H7 (cell line): ENCODE data around the gene SLIT1. TPM values are rescaled to one million over a fixed set of nuclear protein-coding genes. Genes with fewer than 3 reads are reported as not detected.
A peak's percentile ranks its signal among the peaks of the same experiment; 100 is the strongest.

Experiments
- DNase-seq: peaks from one replicate; pipeline ENCODE4 v3.0.0; 2012
- H3K27me3 ChIP-seq: 2 replicates; pipeline ENCODE4 v1.6.0; 2011; ENCODE audit warnings: mild to moderate bottlenecking, low read length; ENCODE audit not compliant: control insufficient read depth, insufficient read depth
- H3K36me3 ChIP-seq: replicated peaks from 2 replicates; pipeline ENCODE4 v1.5.1; 2011; ENCODE audit warnings: low read length; ENCODE audit not compliant: control insufficient read depth, insufficient read depth
- H3K4me3 ChIP-seq: 2 replicates; pipeline ENCODE4 v1.5.1; 2011; ENCODE audit warnings: low read depth, mild to moderate bottlenecking, control low read depth, low read length, moderate library complexity; ENCODE audit not compliant: insufficient read depth
- total RNA-seq: library from RNA; depleted of rRNA; stranded (reverse); fragments of >200 nt; shearing (Covaris generic); gene quantifications from 2 replicates; pipeline ENCODE4 v1.2.3, GENCODE V29; 2014

Gene SLIT1
- total RNA-seq, 1 experiment from 2014 or later: 0.28 TPM

GRCh38 chr10:97018251-97019212 lies 167.2 kb downstream of the SLIT1 start:
- H3K27me3 ChIP-seq: no peaks in the 10 kb centered on the region
- DNase-seq: peak; percentile 43
- H3K36me3 ChIP-seq: no peaks in the 10 kb centered on the region
- H3K4me3 ChIP-seq: no peak overlapping the region

DNA sequence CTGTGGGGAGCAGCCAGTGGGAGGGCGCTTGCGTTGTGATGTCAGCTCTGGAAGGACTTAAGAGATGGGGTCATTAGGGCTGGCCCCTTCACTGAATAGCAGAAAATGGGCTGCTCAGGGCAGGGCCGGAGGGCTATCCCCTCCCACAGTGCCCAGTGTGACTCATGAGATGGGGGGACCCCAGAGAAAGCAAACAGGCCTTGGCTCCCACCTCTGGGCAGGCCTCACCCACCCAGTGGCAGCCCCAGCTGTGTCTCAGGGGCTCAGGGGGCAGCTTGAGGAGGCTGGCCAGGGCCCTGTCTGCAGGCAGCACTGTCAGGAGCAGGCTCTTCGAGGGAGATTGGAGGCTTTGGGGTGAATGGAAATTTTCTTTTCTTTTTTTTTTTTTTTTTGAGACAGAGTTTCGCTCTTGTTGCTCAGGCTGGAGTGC lies 168.3 kb downstream of the SLIT1 start:
- DNase-seq: peak; percentile 59
- no peaks in the 10 kb centered on the region for H3K36me3 ChIP-seq
- H3K4me3 ChIP-seq: no peak overlapping the region
- no peaks in the 10 kb centered on the region for H3K27me3 ChIP-seq

GRCh38 chr10:97016728-97017473 lies 168.9 kb downstream of the SLIT1 start:
- Histone ChIP-seq H3K4me3 (no peak overlapping the region), H3K36me3 (no peaks in the 10 kb centered on the region), H3K27me3 (no peaks in the 10 kb centered on the region)
- DNase-seq: peak; percentile 46

DNA sequence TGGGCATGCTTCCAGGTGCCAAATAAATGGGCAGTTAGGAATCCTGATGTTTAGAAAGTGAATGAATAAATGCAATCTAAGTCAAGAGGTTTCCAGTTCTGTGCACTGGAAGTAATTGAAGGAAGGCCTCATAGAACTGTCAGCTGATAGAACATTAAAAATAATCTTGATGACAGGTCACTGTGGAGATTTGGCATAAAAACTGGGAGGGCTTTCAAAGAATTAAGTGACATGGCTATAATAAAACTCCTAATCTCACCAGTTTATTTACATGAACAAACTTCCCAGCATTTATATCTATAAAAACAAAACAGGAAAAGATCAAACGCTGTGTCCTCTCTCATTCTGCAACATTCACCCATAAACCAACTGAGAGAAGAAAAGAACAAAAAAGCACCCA lies 170.5 kb downstream of the SLIT1 start:
- no peak for DNase-seq
- H3K36me3 ChIP-seq: no peaks in the 10 kb centered on the region
- no peak overlapping the region for H3K4me3 ChIP-seq
- H3K27me3 ChIP-seq: no peaks in the 10 kb centered on the region

DNA sequence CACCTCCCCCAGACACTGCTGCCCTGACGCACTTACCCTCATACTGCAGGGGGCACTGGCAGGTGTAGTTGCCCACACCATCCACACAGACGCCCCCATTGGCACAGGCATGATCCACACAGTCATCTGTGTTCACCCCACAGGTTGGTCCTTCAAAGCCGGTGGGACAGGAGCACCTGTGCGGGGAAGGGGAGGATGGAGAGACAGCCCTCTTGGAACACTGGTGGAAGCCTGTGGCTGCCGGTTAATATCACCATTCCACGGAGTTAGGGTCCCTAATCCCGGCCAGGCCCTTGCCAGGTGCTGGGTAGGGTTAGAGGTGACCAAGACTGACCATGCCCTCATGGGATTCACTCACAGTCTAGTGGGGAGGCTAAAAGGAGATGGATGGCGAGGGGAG lies 171.8 kb downstream of the SLIT1 start:
- Histone ChIP-seq H3K4me3 (no peak overlapping the region), H3K36me3 (no peaks in the 10 kb centered on the region), H3K27me3 (no peaks in the 10 kb centered on the region)
- peak; percentile 46 for DNase-seq

DNA sequence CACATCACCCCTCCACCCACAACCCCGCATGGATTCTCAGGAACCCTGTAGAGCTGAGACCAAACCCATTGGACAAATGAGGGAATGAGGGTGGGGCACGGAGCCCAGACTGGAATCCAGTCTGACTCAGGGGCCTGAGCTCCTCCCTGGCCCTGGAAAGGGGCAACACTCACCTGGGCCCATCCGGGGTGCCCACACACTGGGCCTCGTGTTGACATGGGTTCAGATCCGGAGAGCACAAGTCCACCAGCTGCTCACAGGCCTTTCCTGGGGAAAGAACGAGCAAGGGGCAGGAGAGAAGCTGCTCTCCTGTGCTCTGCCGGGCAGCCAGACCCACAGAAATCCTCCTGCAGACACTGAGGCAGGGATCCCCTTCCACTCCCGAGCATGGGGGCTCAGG lies 172.2 kb downstream of the SLIT1 start:
- DNase-seq: peak; percentile 36
- Histone ChIP-seq H3K27me3 (no peaks in the 10 kb centered on the region), H3K36me3 (no peaks in the 10 kb centered on the region), H3K4me3 (no peak overlapping the region)

DNA sequence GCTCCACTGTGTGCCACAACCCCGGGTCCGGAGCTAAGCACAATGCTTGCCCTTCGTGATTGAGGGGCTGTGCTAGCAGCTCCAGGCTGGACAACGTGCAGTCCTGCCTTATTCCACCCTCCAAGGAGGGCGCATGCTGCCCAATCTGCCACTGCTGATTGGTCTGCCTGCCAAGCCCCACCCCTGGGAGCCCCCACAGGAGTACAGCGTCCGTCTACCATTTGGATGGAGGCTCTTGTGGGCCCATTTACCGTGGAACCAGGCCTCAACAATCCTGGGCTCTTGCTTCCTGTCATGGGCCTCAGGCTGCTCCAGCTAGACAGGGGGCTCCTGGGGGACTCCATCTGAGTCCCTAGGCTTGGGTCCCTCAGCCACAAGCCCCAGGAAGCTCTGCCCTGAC lies 173.3 kb downstream of the SLIT1 start:
- H3K4me3 ChIP-seq: no peak overlapping the region
- no peaks in the 10 kb centered on the region for H3K36me3 ChIP-seq
- no peaks in the 10 kb centered on the region for H3K27me3 ChIP-seq
- DNase-seq: peak; percentile 51

DNA sequence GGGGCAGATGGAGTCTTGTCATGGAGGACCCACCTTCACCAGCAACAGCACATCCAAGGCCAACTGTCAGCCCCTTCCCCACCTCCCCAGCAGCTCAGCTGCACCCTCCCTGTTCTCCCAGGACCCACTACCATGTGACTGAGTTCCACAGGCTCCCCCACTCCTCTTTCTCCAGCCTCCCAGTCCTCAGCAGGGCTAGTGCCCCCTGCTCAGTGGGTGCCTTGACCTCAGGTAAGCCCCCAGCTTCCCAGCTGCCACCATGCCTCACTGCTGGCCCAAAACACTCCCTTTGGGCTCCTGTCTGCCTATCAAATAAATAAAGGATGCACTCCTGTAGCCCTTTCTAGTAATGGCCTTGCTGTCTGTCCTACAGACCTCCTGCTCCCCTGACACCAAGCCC lies 174.4 kb downstream of the SLIT1 start:
- H3K27me3 ChIP-seq: no peaks in the 10 kb centered on the region

DNA sequence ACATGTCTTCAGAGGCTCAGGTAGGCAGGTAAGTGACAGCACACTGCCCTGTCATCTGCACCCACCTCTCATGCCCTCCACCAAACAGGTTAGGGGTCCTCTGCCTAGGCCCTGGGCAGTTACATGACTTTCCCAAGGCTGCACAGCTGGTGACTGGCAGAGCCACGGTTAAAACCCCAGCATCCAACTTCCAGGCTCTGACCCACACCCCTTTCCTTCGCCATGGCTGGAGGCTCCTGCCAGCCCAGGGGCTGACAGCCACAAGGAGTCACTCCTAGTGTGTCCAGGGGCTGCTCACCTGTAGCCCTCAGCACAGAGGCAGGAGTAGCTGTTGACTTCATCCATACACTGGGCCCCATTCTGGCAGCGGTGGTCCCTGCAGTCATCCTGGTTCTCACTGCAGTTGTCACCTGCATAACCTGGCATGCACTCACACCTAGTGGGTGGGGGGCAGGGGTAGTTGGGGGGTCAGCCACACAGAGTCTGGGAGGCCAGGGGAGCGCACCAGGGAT lies 175.0 kb downstream of the SLIT1 start:
- H3K36me3 ChIP-seq: no peaks in the 10 kb centered on the region

More for the DNA sequence above, 174.4 kb downstream of the SLIT1 start:
- no peaks in the 10 kb centered on the region for H3K36me3 ChIP-seq
- H3K4me3 ChIP-seq: no peak overlapping the region
- no peak for DNase-seq

GRCh38 chr10:97007417-97007816 lies 178.3 kb downstream of the SLIT1 start:
- no peak for DNase-seq
- no peak overlapping the region for H3K4me3 ChIP-seq

More for the DNA sequence above, 175.0 kb downstream of the SLIT1 start:
- H3K27me3 ChIP-seq: no peaks in the 10 kb centered on the region
- no peak for DNase-seq
- H3K4me3 ChIP-seq: no peak overlapping the region

GRCh38 chr10:97006364-97006763 lies 179.4 kb downstream of the SLIT1 start:
- DNase-seq: no peak
- H3K4me3 ChIP-seq: no peak overlapping the region

More at GRCh38 chr10:97007417-97007816, 178.3 kb downstream of the SLIT1 start:
- Histone ChIP-seq H3K27me3 (no peaks in the 10 kb centered on the region), H3K36me3 (no peaks in the 10 kb centered on the region)

GRCh38 chr10:97005349-97005748 lies 180.4 kb downstream of the SLIT1 start:
- H3K4me3 ChIP-seq: no peak overlapping the region
- no peaks in the 10 kb centered on the region for H3K27me3 ChIP-seq
- DNase-seq: peak; percentile 35
- H3K36me3 ChIP-seq: no peaks in the 10 kb centered on the region

More at GRCh38 chr10:97006364-97006763, 179.4 kb downstream of the SLIT1 start:
- no peaks in the 10 kb centered on the region for H3K27me3 ChIP-seq
- no peaks in the 10 kb centered on the region for H3K36me3 ChIP-seq

- Histone ChIP-seq H3K4me3 (no peak overlapping the region), H3K36me3 (no peaks in the 10 kb centered on the region), H3K27me3 (no peaks in the 10 kb centered on the region)
- DNase-seq: no peak
Measured at GRCh38 chr10:97004591-97004990, 181.2 kb downstream of the SLIT1 start.

- no peak for DNase-seq
- Histone ChIP-seq H3K27me3 (no peaks in the 10 kb centered on the region), H3K4me3 (no peak overlapping the region)
Measured at GRCh38 chr10:97003804-97004201, 182.0 kb downstream of the SLIT1 start.

More at GRCh38 chr10:97003804-97004201, 182.0 kb downstream of the SLIT1 start:
- H3K36me3 ChIP-seq: no peaks in the 10 kb centered on the region
